ENCODE results near the gene EYA2.

EYA2 gene

DNA sequence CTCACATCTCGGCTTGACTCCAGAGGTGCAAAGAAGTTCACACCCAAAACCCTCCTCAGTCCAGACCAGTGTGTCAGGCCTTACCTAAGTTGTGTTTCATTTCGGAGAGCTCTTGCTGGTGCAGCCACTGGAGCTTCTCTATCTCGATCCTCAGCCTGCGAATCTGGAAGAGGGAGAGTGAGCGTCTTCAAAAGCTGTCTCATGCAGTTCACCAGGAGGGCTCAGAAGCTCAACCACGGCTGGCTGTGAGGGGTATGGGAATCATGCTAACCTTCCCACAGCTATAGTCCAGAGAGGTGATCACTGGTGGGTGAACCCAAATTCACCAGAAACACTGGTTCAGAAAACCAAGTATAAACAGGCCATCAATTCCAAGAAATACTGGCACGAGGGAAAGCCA lies 332.5 kb downstream of the EYA2 start:
- DNase-seq (ENCODE audit: low spot score), result no peak

DNA sequence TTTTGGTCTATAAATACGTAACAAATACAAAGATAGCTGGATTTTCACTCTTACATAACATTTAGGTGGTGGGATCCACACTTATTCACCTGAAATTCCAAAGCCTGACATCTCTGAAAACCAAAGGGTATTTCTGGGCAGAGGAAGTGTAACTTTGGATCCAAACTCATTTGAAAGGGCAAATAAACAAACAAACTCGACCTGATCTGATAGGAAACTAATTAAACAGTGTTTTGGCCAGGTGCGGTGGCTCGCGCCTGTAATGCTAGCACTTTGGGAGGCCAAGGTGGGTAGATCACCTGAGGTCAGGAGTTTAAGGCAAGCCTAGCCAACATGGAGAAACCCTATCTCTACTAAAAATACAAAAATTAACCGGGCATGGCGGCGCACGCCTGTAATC lies 332.9 kb downstream of the EYA2 start:
- no peak for DNase-seq (ENCODE audit: low spot score)

DNA sequence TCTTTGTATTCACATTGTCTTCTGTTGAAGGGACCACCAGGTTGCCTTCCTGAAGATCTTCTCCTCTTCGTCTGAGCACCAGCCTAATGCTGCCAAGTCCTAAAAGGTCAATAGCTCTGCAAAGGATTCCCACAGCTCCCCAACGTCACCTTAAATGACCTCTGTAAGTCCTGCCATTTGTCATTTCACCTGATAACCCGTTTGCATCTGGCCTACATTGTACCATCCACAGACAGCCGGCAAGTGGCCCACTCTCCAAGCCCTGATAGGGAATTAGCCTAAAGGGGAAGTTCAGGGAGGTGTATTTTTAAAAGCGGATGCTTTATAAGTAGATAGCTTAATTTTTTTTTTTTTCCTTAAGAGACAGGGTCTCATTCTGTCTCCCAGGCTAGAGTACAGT lies 334.0 kb downstream of the EYA2 start:
- DNase-seq (ENCODE audit: low spot score), result no peak

DNA sequence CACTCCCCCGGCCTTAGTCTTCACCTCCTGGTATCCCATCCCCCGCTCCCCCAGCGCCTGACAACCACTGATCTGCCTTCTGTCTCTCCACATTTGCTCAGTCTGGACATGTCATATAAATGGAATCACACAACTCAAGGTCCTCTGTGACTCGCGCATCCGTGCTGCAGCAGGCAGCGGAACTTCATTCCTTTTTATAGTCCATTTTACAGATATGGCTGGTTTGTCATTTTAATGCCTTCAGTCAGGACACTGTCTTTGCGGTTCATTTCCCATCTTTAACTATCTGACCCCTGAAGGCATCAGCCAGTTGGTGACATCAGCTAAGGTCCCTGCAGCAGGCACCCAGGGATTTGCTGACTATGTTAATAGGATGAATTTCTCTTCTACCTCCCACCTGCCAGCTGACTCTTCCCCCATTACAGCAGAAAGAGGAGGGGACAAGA lies 336.2 kb downstream of the EYA2 start:
- no peak for DNase-seq (ENCODE audit: low spot score)

DNA sequence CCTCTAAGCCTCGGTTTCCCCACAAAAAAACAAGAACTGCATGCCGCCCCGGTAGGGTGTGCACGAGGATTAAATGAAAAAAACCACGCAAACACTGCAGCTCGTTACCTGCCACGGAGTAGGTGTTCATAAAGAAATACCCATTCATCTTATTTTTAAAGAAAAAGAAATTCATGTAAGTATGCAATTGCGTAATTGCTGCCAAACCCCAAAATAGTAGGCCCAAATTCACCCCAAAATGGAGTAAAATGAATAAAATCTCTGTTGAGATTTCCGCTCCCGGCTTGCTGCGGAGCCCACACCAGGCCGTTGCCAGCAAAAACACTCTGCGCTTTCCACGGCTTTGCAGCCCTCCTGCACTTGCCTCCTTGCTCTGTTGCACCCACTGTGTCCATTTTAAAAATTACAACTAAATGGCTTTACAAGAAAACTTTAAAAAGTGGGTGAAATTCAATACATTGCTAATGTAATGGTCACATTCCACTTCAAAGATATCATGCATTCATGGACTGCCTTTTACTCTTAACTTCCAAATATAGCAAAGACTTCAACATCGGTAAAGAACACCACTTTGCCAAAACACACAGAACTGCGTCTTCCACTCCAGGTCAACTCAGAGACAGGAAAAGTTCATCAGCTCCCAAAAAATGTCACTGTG lies 336.9 kb downstream of the EYA2 start:
- DNase-seq (ENCODE audit: low spot score), result no peak

DNA sequence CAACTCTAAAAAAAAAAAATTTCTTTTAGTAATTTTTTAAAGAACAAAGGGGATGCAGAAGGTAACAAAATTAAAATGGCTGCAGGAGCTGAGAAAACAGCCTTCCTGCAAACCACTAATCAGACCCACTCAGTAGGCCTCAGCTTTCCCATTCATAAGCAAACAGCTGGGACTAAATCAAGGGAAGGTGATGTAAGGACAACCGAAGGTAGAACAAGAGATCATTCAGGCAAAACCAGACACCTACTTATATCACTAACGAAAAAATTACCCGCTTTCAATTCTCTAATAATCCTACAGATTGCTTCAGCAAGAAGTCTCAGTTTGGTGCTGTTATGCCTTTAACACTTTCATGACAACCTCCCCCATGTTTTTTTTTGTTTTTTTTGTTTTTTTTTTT lies 337.9 kb downstream of the EYA2 start:
- no peak for DNase-seq (ENCODE audit: low spot score)

DNA sequence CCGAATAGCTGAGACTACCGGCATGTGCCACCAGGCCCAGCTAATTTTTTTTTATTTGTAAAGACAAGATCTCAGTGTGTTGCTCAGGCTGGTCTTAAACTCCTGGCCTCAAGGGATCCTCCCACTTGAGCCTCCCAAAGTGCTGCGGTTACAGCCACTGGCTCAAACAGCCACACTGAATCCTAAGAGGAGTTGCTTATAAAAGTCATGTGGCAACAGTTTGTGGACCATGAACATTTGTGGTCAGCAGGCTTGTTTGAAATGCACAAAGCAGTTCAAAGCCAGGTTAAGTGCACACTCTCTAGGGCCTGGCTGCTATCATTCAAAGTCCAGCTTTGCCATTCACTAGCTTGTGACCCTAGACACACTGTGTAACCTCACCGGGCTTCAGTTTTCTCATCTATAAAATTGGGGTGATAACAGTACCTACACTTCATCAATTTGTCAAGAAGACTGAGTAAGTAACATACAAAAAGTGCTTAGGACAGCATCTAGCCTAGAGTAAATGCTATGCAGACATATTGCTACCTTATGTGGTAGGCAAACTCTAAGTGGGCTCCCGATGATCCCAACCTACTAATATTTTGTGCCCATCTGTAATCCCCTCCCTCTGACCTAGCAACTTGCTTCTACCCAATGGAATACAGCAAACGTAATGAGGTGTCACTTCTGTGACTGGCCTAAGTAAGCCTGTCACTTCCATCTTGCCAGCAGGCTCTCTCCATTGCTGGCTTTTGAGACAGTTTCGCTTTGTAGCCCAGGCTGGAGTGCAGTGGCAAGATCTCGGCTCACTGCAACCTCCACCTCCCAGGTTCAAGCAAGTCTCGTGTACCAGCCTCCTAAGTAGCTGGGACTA lies 338.9 kb downstream of the EYA2 start:
- no peak for DNase-seq (ENCODE audit: low spot score)

DNA sequence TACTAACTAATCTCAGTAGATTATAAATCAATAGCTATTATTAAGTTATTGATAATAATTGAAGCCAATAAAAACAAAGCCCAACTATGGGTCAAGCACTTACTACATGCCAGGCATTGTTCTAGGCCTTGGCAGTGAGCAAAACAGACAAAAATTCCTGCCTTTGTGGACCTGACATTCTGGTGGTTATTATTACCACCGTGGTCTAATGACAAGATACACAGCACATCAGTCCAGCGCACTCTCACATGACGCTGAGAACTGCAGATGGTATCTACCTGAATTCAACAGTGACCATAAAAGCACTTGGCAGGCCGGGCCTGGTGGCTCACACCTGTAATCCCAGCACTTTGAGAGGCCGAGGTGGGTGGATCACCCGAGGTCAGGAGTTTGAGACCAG lies 340.5 kb downstream of the EYA2 start:
- DNase-seq (ENCODE audit: low spot score), result no peak

DNA sequence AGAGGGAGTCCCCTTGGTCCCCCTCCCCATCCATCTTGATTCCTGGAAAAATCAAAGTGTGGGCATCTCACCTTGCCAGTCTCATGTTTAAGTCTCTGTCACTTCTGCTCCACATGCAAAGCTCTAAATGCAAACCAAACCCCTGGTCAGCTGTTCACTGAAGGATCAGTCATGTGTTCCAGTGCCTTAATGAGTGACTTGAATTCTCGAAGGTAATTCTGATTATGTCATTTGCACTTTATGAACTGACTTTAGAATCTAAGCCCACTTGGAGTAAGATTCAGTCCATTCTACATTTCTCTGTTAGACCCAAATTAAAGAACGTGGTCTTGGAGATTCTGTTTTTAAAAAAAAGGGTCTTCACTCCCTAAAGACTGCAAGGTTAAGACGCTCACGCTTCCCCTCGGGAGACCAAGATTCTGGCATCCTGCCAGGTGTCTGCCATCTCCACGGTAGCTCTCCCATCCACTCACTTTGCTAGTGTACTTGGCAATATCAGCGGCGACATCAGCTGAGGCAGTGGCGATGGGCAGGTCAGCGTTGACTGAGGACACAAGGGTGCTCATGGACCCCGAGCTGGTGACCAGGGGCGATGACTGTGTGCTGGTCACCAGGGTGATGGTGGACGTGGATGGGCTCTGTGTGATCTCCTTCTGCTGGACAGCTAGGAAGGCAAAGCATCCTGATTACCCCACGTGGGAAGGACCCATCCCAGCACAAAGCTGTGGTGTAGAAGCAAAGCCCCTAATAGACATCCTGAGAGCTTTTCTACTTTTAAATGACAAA lies 341.4 kb downstream of the EYA2 start:
- DNase-seq (ENCODE audit: low spot score), result no peak

DNA sequence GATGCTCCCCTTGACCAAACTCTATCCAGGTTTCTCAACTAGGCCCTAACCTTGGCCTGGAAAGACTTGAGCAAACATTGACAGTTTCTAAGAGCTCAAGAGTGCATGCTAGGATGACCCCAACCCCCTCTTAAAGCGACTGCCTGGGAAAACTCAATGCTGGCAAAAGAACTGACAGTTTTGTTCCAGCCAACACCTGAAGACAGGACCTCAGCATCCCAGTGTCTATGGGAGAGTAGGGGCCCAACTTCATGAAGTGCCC lies 341.9 kb downstream of the EYA2 start:
- DNase-seq (ENCODE audit: low spot score), result no peak

DNA sequence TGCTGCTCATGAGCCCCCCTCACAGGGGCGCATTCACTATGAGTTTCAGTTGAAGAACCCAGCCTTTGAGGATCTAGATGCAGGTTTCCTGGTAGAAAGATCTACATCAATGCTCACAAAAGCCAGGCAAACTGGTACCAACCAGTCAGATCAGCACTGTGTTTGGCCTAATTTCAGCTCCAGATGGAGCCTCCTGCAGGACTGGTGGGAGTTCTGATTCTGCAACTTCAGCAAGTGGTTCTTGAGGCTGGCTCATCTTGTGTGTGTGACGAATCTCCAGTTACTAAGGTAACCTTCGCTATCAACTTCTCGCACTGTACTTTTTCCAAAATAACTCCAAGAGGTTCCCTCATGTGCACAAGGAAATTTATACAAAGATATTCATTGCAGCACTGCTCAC lies 343.1 kb downstream of the EYA2 start:
- no peak for DNase-seq (ENCODE audit: low spot score)

Data from NAMALWA (cell line).